ENCODE measurements around the gene MBD3.
A peak's percentile ranks its signal among the peaks of the same experiment; 100 is the strongest.

Gene MBD3

GRCh38 chr19:1574354-1575136, 18.1 kb downstream of the MBD3 start:
- no peak for DNase-seq (ENCODE audit: low spot score)
- FAIRE-seq = no peak

GRCh38 chr19:1572795-1573194, 19.9 kb downstream of the MBD3 start:
- FAIRE-seq (no peak), DNase-seq (ENCODE audit: low spot score) (no peak)

GRCh38 chr19:1571358-1571757, 21.3 kb downstream of the MBD3 start:
- no peak for DNase-seq (ENCODE audit: low spot score)
- FAIRE-seq = no peak

- FAIRE-seq = no peak
- DNase-seq (ENCODE audit: low spot score) = no peak
Measured at GRCh38 chr19:1570836-1571235, 21.8 kb downstream of the MBD3 start.

- no peak for DNase-seq (ENCODE audit: low spot score)
- FAIRE-seq = no peak
Measured at GRCh38 chr19:1569997-1570396, 22.7 kb downstream of the MBD3 start.

GRCh38 chr19:1568320-1569019, 24.2 kb downstream of the MBD3 start, which contains the start of gene MEX3D:
Gene MEX3D (minus strand): TSS chr19:1568325. CDS start chr19:1568058, 267 bp downstream.
- peak; percentile 16 for DNase-seq (ENCODE audit: low spot score)

GRCh38 chr19:1567848-1568227, 24.8 kb downstream of the MBD3 start:
- no peak for FAIRE-seq

More at GRCh38 chr19:1568320-1569019, 24.2 kb downstream of the MBD3 start, which contains the start of gene MEX3D:
- FAIRE-seq = no peak

GRCh38 chr19:1567116-1567847, 25.4 kb downstream of the MBD3 start:
- DNase-seq (ENCODE audit: low spot score) (no peak), FAIRE-seq (no peak)

More at GRCh38 chr19:1567848-1568227, 24.8 kb downstream of the MBD3 start:
- DNase-seq (ENCODE audit: low spot score) = no peak

- FAIRE-seq (no peak), DNase-seq (ENCODE audit: low spot score) (peak; percentile 62)
Measured at GRCh38 chr19:1566392-1567115, 26.1 kb downstream of the MBD3 start.

- no peak for DNase-seq (ENCODE audit: low spot score)
- no peak for FAIRE-seq
Measured at GRCh38 chr19:1563251-1563650, 29.4 kb downstream of the MBD3 start.

GRCh38 chr19:1561236-1561842, 31.3 kb downstream of the MBD3 start:
- no peak for FAIRE-seq
- DNase-seq (ENCODE audit: low spot score) = no peak

GRCh38 chr19:1560286-1560882, 32.3 kb downstream of the MBD3 start:
- FAIRE-seq (no peak), DNase-seq (ENCODE audit: low spot score) (no peak)

GRCh38 chr19:1558552-1558951, 34.1 kb downstream of the MBD3 start:
- no peak for DNase-seq (ENCODE audit: low spot score)
- FAIRE-seq = no peak

GRCh38 chr19:1556390-1557070, 36.1 kb downstream of the MBD3 start:
- DNase-seq (ENCODE audit: low spot score) (no peak), FAIRE-seq (no peak)

GRCh38 chr19:1555487-1556389, 36.9 kb downstream of the MBD3 start:
- DNase-seq (ENCODE audit: low spot score) (no peak), FAIRE-seq (no peak)

GRCh38 chr19:1554968-1555367, 37.7 kb downstream of the MBD3 start:
- no peak for FAIRE-seq
- no peak for DNase-seq (ENCODE audit: low spot score)

GRCh38 chr19:1553415-1553814, 39.2 kb downstream of the MBD3 start:
- FAIRE-seq (no peak), DNase-seq (ENCODE audit: low spot score) (no peak)

GRCh38 chr19:1551068-1552040, 41.3 kb downstream of the MBD3 start:
- no peak for DNase-seq (ENCODE audit: low spot score)
- FAIRE-seq = no peak

All from RCC 7860 (cell line).